HG03108 (cell line): ENCODE data around the gene TAF1L.

Experiments
- ATAC-seq: cut with Tn5 transposase; IDR thresholded peaks from one replicate; pipeline ENCODE4 v1.9.1; 2021; ENCODE audit warnings: moderate library complexity; ENCODE audit not compliant: unreplicated experiment

Gene TAF1L

GRCh38 chr9:32596096-32596865 is 39.2 kb downstream of the TAF1L start:
- no peak for ATAC-seq

- no peak for ATAC-seq
These were observed 44.6 kb downstream of the TAF1L start for GRCh38 chr9:32590898-32591297.

GRCh38 chr9:32590476-32590875 is 45.0 kb downstream of the TAF1L start:
- no peak for ATAC-seq

- ATAC-seq: no peak
These were observed 46.3 kb downstream of the TAF1L start for GRCh38 chr9:32589083-32589723.

- ATAC-seq: no peak
These were observed 47.6 kb downstream of the TAF1L start for GRCh38 chr9:32587901-32588300.

- ATAC-seq: no peak
These were observed 50.7 kb downstream of the TAF1L start for GRCh38 chr9:32584784-32585183.

- ATAC-seq: no peak
These were observed 53.8 kb downstream of the TAF1L start for GRCh38 chr9:32581512-32582143.

DNA sequence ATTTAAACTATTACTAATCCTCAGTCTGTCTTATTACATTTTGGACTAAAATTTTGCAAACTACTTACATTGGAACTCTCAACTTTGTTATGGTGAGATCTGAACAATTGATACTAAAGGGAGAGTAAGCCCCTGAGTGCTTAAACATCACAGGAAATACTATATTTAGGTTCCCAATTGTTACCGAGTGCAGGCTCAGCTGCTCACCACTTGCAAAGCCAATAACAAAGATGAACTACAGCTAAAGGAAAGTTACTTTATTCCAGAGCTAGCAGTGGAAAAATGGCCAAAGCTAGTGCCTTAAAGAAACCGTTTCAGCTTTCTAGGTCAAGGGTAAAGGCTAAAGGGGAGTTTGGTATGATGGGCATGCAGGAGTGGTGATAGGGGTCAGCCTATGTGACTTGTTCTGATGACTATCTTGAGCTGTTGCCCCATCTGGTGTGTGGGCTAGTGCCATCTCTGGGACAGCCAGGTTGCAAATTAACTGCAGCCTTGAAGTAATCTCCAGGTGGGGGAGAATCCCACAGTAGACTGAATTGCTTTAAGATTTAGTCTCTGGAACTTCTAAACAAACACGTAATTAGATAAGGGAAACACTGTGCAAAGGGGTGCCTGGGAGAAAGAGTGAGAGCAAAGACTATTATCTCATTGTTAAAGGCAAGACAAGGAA is 54.7 kb downstream of the TAF1L start:
- ATAC-seq: no peak

DNA sequence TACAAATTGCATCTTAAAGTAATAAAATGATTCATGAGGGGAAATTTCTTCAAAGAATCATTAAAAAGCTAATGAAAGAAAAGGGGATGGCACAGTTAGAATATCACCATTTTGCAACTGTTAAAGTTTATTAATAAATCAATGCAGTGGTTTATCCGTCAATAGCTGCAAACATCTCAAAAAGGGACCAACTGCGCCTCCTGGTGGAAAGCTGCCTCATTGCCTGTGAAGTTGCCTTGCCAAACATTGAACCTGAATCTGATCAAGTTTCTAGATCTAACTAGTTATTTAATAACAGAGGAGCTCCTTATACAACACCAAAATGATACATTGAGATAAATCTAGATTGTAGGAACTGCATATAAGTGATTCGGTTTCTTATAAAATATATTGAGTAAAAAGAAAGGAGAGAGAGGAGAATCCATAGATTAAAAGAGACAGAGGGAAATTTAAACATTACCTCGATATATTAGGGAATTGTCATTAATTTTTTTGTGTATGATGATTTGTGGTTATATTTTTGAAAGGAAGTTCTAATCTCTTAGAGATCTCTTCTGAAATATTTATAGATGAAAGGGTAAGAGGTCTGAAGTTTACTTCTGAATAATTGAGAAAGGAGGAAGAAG is 55.6 kb downstream of the TAF1L start:
- ATAC-seq: peak; percentile 44
